Measurements from ENCODE around the gene PTCH1. TPM values are rescaled to one million over a fixed set of nuclear protein-coding genes. Genes with fewer than 3 reads are reported as not detected.
A peak's percentile ranks its signal among the peaks of the same experiment; 100 is the strongest.

The PTCH1 gene
- polyA plus RNA-seq, 3 donors: 26.5 to 38.8 (median 29.2) TPM

DNA sequence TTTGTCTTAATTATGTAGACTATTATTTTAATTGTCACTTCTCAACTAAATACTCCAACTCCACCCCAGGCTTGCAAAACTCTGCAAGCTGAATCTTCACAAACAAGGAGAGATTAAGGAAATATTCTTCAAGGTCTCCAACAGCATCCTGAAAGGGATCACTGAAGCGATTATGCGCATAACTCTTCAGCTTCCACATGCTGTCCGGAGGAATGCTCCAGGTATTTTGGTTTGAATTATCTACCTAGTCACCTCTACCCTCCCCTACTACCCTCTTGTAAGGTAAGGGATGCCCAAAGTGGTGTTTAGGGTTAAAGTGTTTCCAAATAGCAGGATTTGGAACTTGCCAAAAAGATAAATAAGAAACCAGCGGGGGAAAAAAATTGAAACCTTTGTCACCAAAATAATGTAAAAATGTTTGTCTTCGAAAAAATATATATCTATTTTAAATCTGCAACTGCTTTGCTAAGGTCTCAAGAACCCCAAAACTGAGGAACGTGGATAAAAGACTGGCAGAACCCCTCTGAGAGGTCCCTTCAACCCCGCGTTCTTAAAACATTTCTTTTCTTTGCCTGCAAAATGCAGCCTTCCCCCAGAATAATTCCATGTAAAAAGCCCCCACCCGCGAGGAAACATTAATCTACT is 11.6 kb downstream of the PTCH1 start:
- no peak for DNase-seq (ENCODE audit: extremely low read depth in 1 of 11, low read depth in 9 of 11, low spot score in 4 of 11)

DNA sequence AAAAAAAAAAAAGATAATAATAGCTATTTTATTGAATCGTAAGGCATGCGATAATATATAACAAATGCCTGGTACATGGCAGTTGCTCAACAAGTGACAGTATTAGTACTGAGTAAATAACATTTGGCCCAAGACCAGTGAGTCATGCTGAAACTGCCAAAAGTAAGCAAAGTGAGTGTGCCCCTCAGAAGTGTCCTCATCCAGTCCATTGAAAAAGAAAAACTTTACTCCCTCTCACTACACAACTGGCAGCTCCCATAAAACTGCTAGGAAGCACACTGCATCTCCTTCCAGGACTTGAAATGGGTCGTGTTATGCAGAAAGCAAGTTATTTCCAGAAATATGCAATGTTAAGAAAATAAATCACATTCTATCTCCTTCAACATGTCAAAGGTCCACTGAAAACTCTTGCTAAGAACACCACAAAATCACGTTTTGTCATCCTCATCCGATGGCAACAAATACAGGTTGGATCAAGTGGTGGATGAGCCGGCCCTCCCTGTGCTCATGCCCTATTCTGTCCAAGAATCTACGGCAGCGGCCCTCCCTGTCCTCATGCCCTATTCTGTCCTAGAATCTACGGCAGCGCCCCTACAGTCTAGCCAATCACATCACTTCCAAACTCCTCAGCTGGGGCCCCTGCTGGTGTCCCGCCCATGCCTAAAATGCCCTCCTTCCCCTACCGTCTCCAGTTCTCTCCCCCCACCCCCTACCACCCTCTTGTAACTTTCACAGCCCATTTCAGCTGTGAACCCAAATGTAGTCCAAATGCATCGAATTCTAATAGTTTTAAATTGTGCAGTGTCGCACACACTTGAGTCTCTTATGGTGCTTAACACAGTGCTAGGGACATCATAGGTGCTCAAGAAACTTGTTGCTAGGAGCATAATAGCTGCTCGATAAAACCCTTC is 12.5 kb downstream of the PTCH1 start:
- no peak for DNase-seq (ENCODE audit: extremely low read depth in 1 of 11, low read depth in 9 of 11, low spot score in 4 of 11)

DNA sequence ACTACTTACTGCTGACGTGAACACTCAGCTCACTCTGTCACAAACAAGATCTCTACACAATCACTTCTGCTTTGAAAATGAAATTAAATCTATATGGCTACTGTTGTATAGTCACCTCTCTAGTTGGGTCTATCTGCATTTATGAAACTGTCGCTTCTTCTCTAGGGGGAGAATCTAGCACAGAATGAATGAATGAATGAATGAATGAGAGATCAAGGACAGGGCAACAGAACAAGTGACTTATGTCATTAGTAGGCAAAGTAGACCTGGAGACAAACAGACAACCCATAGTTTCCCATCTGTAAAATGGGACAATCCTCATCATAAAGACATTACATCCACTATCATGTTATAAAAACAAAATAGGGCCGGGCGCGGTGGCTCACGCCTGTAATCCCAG is 13.4 kb downstream of the PTCH1 start:
- no peak for DNase-seq (ENCODE audit: extremely low read depth in 1 of 11, low read depth in 9 of 11, low spot score in 4 of 11)

DNA sequence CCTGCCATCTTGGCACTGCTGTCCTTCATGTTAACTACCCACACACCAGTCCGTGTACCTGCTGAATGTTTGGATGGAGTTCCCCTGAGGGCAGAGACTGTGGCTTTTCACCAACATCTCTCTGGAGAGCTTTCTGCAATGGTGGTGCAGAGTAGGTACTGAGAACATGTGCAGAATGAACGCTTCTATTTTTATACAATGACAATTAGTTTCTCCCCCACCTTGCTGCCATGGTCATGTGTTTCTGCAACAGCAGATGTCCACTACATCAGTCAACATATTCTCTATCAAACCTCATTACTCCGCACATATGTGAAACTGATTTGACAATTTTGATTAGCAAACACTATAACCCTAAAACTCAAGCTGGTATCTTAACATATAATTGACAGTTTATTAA is 14.5 kb downstream of the PTCH1 start:
- no peak for DNase-seq (ENCODE audit: extremely low read depth in 1 of 11, low read depth in 9 of 11, low spot score in 4 of 11)

DNA sequence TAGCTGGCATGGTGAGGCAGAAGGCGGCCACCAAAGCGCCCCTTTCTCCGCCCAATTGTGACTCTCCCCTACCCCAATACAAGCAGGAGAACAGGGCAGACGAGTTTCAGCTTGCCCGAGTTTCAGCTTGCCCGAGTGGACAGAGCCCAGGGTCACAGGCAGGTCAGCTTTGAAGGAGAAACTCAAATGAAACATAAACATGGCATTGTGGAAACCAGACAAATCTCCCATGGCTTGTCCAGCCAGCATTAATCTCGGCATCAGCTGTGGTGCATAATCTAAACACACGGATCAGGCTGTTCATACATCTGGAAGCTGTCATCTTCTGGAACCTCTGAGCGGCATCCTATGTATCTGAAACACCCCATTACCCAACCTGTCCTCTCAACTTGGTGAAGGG is 16.9 kb downstream of the PTCH1 start:
- peak in 1 of 11 donors; percentile 7 for DNase-seq (ENCODE audit: extremely low read depth in 1 of 11, low read depth in 9 of 11, low spot score in 4 of 11)

DNA sequence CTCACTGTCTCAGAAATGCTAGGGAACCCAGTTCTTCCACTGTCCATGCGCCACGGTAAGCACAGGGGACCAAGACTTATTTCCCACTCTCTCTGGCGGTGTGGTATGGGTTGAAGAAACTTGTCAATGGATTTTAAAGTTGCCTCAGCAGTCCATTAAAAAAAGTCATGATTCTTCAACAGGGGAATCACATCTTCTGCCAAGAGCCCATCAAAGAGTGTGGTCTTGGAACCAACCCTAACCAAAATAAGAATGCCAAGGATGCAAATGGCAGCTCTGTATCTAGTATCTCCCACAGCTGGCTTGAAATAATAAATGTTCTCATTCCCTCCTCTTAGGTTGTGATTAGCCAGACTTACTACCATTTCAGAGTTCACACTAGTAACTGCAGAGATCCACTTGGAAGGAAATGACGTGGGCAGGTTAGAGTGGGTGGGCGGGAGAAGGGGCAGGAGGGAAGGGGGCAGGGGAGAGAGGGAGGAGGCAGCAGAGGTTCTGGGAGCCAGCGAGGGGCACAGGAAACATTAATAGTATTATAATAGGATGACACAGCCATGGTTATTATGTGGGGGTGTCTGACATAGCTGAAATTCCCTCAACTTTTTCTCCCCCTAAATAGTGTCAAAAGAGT is 17.6 kb downstream of the PTCH1 start:
- DNase-seq (ENCODE audit: extremely low read depth in 1 of 11, low read depth in 9 of 11, low spot score in 4 of 11): no peak

DNA sequence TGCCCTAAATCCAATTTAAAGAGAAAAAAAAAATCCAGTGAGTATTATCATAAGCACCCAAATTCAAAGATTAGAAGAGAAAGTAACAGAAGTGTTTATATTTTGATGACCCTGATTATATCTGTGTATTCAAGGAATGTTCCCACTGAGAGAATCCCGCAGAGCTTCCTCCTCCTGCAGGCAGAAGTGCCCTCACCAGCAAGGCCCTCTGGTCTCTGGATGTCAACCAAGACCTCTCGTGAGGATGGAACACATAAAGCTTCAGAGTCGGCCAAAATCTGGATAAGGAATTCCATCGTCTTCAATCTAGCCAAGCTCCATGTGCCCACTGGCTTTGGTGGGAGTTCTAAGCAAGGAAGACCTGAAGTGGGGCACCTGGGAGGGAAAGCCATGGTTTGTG is 18.1 kb downstream of the PTCH1 start:
- DNase-seq (ENCODE audit: extremely low read depth in 1 of 11, low read depth in 9 of 11, low spot score in 4 of 11): no peak

DNA sequence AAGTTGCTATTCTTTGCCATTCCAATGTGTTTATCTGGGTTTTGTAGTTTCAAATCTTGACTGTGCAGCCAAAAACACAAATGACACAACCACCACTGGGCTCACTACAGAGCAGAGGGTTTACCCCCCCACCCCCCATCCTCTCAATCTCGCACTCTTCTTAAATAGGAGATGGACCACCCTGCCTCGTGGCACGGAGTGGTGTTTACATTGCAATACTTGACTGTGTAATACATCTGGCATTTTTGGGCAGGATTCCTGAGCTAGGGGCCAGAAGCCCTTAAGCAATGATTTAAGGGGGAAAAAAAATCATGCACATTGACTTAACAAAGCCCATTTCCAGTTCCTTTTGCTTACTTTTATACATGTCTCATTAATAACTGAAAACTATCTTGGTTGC is 19.0 kb downstream of the PTCH1 start:
- no peak for DNase-seq (ENCODE audit: extremely low read depth in 1 of 11, low read depth in 9 of 11, low spot score in 4 of 11)

DNA sequence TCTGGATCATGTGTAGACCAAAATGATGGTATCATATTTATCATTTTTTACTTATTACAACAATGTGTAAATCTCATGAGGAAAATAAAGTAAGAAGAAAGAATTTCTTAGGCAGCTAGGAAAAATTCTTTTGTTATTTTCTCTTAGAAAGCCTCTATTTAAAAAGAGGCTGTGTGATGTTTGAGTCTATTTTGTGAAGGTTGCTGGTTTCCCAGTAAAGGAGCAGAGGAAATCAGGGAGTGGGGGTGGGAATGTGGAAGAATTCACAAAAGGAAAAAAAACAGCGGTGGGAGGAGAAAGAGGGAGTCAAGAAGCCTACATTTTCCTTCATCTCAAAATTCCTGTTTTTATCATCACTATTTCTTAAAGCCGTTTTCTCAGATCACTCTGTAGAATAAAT is 20.1 kb downstream of the PTCH1 start:
- DNase-seq (ENCODE audit: extremely low read depth in 1 of 11, low read depth in 9 of 11, low spot score in 4 of 11): no peak

DNA sequence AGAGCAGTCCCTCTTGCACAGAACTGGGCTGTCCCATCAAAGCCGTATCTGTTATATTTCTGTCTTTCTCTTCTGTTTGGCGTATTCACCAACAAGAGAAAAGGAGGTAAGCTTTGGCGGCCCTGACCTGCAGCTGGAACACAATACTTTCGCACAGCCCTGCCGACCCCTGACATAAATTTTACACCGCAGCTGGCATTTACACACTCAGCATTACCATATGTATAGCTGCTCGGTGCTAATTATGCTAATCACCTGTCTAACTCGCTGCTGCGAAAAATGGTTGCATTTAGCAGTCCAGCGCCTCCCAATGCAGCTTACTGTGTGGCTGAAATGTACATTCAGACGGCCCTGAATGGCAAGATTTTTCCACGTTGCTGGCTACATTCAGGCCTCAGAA is 20.8 kb downstream of the PTCH1 start:
- no peak for DNase-seq (ENCODE audit: extremely low read depth in 1 of 11, low read depth in 9 of 11, low spot score in 4 of 11)

DNA sequence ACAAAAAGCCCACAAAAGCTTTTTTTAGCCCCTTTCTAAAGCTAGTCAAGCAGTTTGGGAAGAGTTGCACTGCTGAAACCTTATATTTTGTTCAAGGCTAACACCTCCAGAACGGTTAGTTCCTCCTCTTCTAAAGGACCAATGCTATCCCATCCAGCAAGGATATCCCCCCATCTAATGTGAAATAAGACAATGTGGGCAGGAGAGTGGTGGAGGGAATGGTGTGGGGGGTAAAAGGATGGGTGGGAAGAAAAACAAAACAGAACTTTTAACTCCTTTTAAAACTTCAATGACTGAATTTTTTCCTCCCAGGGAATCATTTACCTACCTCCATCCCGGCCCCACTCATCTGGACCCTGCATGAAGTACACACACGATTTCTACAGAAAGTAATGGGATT is 21.2 kb downstream of the PTCH1 start:
- DNase-seq (ENCODE audit: extremely low read depth in 1 of 11, low read depth in 9 of 11, low spot score in 4 of 11): no peak

DNA sequence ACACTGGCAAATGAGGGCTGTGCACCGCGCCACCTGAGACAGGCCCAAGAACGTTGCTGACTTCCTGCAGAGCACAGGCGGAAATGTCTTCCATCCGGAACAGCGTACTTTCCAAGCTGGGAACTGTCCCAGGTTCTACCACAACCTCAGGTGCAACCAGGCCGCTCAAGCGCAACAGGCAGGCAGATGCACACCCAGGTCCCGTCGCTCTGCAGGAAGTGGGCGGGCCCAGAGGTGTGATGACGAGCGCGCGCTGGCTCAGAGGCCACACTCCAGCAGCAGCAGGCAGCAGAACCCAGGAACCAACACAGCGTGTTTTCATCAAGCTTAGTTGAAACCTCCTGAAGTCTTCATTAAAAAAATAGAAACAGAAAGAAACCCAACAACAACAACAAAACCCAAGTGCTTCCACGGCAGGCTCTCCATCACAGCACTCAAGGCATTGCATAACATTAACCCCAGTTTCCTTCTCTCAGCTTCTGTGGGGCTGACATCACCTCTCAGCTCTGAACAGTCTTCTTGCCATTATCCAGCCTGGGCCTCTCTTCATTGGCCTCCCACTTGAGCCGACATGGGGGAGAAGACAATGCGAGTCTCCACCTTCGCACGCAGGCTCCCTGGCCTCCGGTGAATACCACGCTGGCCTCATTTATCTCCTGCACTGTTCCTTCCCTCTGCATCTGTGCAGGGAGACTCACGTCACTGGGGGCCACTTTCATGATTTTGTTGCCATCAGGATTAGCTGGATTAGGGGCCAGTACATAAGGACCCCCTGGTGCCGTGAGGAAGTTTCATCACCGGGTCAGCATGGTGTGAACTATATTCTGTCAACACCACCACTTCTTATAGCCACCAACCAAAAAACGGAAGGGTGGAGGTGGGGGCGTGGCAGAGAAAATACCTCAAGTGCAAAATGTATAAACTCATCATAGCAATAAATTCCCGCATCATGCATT is 22.1 kb downstream of the PTCH1 start:
- peak in 1 of 11 donors; percentile 3 for DNase-seq (ENCODE audit: extremely low read depth in 1 of 11, low read depth in 9 of 11, low spot score in 4 of 11)

DNA sequence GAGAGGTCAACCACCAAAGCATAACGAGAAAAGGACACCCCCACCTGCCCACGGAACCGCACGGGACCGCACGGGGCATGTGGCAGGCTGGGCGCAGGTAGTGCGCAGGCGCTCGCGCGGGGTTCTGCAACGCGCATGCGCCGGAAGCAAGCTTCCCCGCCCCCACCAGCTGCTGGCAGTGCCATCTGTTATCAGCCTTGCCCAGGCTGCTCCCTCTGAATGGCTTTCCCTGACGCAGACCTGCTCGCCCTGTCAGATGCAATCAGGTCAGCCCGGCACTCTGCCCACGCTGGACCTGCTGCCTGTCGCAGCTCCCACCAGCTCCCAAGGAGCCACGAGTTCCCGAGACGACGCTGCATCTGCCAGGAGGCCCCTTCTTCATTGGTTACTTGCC is 22.8 kb downstream of the PTCH1 start:
- no peak for DNase-seq (ENCODE audit: extremely low read depth in 1 of 11, low read depth in 9 of 11, low spot score in 4 of 11)

DNA sequence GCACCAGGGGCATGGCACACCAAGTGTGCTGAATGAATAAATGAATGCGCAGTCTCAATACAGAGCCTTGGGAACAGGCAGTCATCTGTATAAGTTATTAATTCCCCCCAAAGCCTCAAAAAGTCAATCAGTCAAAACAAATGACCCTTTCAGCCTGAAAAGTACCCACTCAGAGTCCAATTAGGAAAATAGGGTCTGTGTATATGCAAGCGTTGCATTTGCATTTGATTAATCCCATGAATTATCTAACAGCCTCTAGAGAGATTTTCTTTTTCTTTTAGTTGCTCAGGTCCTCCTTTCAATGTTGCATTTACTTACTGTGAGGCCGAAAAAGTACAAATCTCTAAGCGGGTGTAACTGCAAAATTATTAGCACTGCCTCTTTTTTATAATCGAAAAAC is 23.4 kb downstream of the PTCH1 start:
- no peak for DNase-seq (ENCODE audit: extremely low read depth in 1 of 11, low read depth in 9 of 11, low spot score in 4 of 11)

DNA sequence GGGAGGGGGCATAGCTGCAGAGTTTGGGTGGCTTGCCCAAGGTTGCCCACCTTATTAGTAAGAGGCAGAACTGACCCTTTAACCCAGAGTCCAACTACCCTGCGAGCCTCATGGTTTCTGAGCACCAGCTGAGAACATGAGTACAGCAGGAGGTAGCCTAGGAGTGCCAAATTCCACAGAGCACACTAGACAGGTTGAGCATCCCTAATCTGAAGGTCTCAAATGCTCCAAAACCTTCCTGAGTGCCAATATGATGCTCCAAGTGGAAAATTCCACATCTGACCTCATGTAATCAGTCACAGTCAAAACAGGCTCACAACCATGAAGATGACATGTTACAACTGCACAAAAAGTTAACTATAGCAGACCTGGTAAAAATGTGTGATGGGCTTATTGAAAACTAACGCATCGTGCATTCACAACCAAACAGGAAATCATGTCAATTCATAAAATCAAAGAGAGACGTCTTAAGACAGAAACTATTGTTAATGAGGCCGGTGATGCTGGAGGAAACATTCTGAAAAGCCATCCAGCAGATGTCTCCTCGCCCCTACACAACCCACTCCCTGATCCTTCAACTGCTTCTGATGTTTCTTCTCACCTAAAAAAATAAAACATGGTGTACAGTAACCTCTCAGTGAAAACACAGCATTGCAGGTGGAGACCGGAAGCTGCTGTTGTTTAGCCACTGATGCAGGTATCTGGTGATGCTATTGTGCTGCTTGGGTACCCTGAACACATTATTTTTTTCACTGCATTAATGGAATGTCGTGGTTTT is 25.0 kb downstream of the PTCH1 start:
- no peak for DNase-seq (ENCODE audit: extremely low read depth in 1 of 11, low read depth in 9 of 11, low spot score in 4 of 11)

DNA sequence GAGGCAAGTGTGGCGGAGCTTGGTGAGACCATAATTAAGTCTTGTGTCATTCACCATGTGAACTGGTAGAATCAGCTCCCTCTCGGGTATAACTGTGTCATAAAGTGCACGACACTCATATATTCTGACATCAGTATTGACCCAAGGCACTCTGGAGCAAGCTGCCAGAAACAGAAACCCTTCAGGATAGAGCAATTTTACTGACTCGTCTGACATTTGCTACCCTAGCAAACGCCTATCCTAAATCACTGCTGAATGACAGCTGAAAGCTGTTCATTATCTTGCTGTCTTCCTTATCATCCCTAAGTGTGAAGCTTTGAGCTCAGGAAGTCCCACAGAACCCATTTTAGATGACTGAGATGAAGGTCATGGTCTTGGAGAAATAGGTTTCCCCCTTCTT is 27.8 kb downstream of the PTCH1 start:
- no peak for DNase-seq (ENCODE audit: extremely low read depth in 1 of 11, low read depth in 9 of 11, low spot score in 4 of 11)

DNA sequence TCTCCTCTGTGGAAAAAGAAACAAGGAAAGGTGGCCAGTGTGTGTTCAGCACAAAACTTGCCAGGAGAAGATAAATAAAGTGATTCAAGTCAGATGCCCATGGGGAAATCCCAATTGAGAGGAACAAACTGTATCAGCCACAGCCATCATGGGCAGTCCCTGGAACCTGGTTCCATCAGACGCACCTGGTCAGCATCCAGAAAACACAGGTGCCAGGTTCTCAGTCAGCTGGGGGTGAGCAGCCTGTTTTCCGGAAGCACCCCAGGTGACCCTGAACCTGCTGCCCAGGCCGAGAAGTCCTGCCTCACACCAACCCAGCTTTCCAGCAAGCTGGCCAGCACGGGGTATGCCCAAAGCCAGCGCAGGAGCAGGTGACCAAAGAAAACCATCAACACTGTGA is 30.5 kb downstream of the PTCH1 start:
- no peak for DNase-seq (ENCODE audit: extremely low read depth in 1 of 11, low read depth in 9 of 11, low spot score in 4 of 11)

DNA sequence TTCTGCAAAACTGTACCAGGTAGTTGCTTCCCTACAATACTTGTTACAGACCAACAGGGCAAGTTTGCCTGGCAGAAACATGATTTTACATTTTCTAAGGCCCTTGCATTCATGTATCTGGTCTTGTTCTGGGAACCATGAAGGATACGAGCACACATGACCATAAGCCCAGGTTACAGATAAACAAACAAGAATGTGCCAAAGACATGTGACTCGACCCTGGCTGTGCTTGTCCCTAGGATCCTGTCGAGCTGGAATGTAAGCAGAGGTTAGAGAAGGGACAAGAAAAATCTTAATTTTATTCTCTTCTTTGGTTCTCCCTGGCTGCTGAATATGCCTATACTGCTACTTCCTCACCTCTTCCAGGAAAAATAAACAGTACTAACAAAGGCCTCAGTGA is 32.5 kb downstream of the PTCH1 start:
- DNase-seq (ENCODE audit: extremely low read depth in 1 of 11, low read depth in 9 of 11, low spot score in 4 of 11): no peak
